ENCODE results near the gene TREML4. TPM values are rescaled to one million over a fixed set of nuclear protein-coding genes. Genes with fewer than 3 reads are reported as not detected.
A peak's percentile ranks its signal among the peaks of the same experiment; 100 is the strongest.
"Not testable (repeated sequence)": the region's sequence is repeated elsewhere in the genome, so short reads cannot be mapped to it uniquely, and the experiment has no call there.

The TREML4 gene
- polyA plus RNA-seq, 3 donors: 0.03 TPM; not detected in 2

GRCh38 chr6:41204156-41204555, 24.0 kb upstream of the TREML4 start:
- DNase-seq: no peak

- no peak for DNase-seq
These were observed 19.6 kb upstream of the TREML4 start for GRCh38 chr6:41208439-41209106.

GRCh38 chr6:41209547-41210320, 18.4 kb upstream of the TREML4 start:
- DNase-seq: no peak

GRCh38 chr6:41214559-41215238, 13.4 kb upstream of the TREML4 start:
- DNase-seq: no peak

- DNase-seq: no peak
These were observed 12.4 kb upstream of the TREML4 start for GRCh38 chr6:41215777-41216176.

GRCh38 chr6:41216616-41217015, 11.5 kb upstream of the TREML4 start:
- DNase-seq: no peak

- DNase-seq: no peak
These were observed 6.1 kb upstream of the TREML4 start for GRCh38 chr6:41222045-41222444.

GRCh38 chr6:41222513-41222912, 5.6 kb upstream of the TREML4 start:
- DNase-seq: no peak

GRCh38 chr6:41224800-41225199, 3.3 kb upstream of the TREML4 start:
- no peak for DNase-seq

- DNase-seq: peak; percentile 45
These were observed 1.4 kb upstream of the TREML4 start for GRCh38 chr6:41226752-41227151.

GRCh38 chr6:41228616-41229015, 467 bp downstream of the TREML4 start:
- DNase-seq: no peak

GRCh38 chr6:41229721-41230120, 1.6 kb downstream of the TREML4 start:
- no peak for DNase-seq

- no peak for DNase-seq
These were observed 3.1 kb downstream of the TREML4 start for GRCh38 chr6:41231246-41231645.

- DNase-seq: no peak
These were observed 4.5 kb downstream of the TREML4 start for GRCh38 chr6:41232667-41233066.

GRCh38 chr6:41236276-41236675, 8.1 kb downstream of the TREML4 start:
- DNase-seq: no peak

GRCh38 chr6:41237128-41237527, 9.0 kb downstream of the TREML4 start:
- DNase-seq: no peak

GRCh38 chr6:41239467-41240159, 11.5 kb downstream of the TREML4 start:
- DNase-seq: no peak

- not testable (repeated sequence) for DNase-seq
These were observed 18.4 kb downstream of the TREML4 start for GRCh38 chr6:41246529-41246928.

- DNase-seq: no peak
These were observed 19.2 kb downstream of the TREML4 start for GRCh38 chr6:41247288-41247865.

GRCh38 chr6:41247882-41248705, 19.9 kb downstream of the TREML4 start:
- DNase-seq: no peak
